ENCODE measurements around the gene GNAI3. TPM values are rescaled to one million over a fixed set of nuclear protein-coding genes. Genes with fewer than 3 reads are reported as not detected.
A peak's percentile ranks its signal among the peaks of the same experiment; 100 is the strongest.

The GNAI3 gene
- polyA plus RNA-seq, 1 experiment, result 14.8 TPM

DNA sequence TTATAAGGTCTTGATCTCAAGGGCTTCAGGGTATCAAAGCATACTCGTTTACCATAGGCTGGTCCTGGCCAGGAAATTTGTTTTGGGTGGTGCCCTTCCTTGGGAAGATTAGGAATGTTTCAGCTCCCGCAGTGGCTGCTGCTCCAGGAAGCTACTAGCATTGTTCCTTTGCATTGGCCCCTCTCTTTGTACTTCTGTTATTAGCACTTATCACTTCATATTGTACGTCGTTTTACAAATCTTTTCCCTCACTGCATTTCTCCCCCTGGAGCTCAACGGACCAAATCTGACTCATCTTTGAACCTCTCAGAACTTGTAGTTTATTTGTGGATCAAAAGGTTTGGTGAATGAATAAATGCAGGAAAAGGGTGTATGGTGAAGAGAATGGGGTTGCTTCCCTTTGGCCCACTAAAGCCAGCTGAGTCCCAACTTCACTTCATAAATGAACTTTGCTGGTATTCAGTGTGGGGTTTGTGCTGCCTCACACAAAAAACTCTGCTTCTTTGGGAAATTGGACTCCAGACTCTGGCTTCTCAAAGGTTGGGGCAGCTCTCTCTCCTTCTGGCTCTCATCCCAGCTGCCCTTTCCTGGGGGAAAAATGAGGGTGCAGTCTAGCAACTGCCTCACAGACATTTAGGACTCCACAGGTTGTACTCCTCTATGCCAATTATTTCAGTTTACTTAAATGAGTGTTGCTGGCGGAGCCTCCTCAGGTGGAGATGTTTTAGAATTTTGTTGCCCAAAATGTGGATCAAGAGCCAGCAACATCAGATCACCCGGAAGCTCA, 65.1 kb downstream of the GNAI3 start:
- ChIA-PET CTCF (interaction anchor here (0.8 to 2.4 kb wide), 5 partner anchors 27 to 163 kb away, joined by 3 to 13 read pairs (median 4); no protein-coding TSS in a partner anchor), POLR2A (interaction anchor here (1.9 kb wide), 1 partner anchor 65 kb away, joined by 10 read pairs; the partner anchor contains the start of gene GNAI3)
- no peaks in the 10 kb centered on the region for H3K27me3 ChIP-seq (ENCODE audit: control insufficient read depth, insufficient read depth, low read length)
- DNase-seq (ENCODE audit: low read depth, low spot score), result no peak
- no peak overlapping the region for H3K4me3 ChIP-seq (ENCODE audit: low read depth, low read length)
- H3K27ac ChIP-seq (ENCODE audit: low read depth, low read length), result peak overlapping the region; percentile 47
- TF ChIP-seq, protein P1, sequence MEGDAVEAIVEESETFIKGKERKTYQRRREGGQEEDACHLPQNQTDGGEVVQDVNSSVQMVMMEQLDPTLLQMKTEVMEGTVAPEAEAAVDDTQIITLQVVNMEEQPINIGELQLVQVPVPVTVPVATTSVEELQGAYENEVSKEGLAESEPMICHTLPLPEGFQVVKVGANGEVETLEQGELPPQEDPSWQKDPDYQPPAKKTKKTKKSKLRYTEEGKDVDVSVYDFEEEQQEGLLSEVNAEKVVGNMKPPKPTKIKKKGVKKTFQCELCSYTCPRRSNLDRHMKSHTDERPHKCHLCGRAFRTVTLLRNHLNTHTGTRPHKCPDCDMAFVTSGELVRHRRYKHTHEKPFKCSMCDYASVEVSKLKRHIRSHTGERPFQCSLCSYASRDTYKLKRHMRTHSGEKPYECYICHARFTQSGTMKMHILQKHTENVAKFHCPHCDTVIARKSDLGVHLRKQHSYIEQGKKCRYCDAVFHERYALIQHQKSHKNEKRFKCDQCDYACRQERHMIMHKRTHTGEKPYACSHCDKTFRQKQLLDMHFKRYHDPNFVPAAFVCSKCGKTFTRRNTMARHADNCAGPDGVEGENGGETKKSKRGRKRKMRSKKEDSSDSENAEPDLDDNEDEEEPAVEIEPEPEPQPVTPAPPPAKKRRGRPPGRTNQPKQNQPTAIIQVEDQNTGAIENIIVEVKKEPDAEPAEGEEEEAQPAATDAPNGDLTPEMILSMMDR (IDR thresholded peaks at IDR 0.05; ENCODE audit: low read depth, low read length), result no peak
- H3K9me3 ChIP-seq (ENCODE audit: control insufficient read depth, insufficient read depth, low read length), result no peaks in the 10 kb centered on the region

GRCh38 chr1:109615879-109616278, 67.5 kb downstream of the GNAI3 start:
- no peak overlapping the region for H3K27ac ChIP-seq (ENCODE audit: low read depth, low read length)
- H3K9me3 ChIP-seq (ENCODE audit: control insufficient read depth, insufficient read depth, low read length), result no peaks in the 10 kb centered on the region; the same call in 1 of the 2 replicates
- no peak overlapping the region for H3K4me3 ChIP-seq (ENCODE audit: low read depth, low read length)
- DNase-seq (ENCODE audit: low read depth, low spot score), result no peak
- no peaks in the 10 kb centered on the region for H3K27me3 ChIP-seq (ENCODE audit: control insufficient read depth, insufficient read depth, low read length)
- POLR2A ChIA-PET, result interaction anchor here (2.7 kb wide), 1 partner anchor 67 kb away, joined by 19 read pairs; the partner anchor contains the start of gene GNAI3
- CTCF ChIA-PET, result interaction anchor here (2.7 kb wide), 1 partner anchor 24 kb away, joined by 12 read pairs; no protein-coding TSS in a partner anchor
- TF ChIP-seq, protein P1 (IDR thresholded peaks at IDR 0.05; ENCODE audit: low read depth, low read length), result no peak

GRCh38 chr1:109616391-109616790, 68.0 kb downstream of the GNAI3 start:
- ChIA-PET POLR2A (interaction anchor here (2.7 kb wide), 1 partner anchor 68 kb away, joined by 19 read pairs; the partner anchor contains the start of gene GNAI3), CTCF (interaction anchor here (0.9 to 2.7 kb wide), 4 partner anchors 15 to 368 kb away, joined by 3 to 12 read pairs (median 4); partner anchors contain the start of gene AHCYL1)
- DNase-seq (ENCODE audit: low read depth, low spot score), result no peak
- Histone ChIP-seq H3K27me3 (ENCODE audit: control insufficient read depth, insufficient read depth, low read length) (no peaks in the 10 kb centered on the region), H3K27ac (ENCODE audit: low read depth, low read length) (no peak overlapping the region), H3K4me3 (ENCODE audit: low read depth, low read length) (no peak overlapping the region), H3K9me3 (ENCODE audit: control insufficient read depth, insufficient read depth, low read length) (no peaks in the 10 kb centered on the region; the same call in 1 of the 2 replicates)
- TF ChIP-seq, protein P1 (IDR thresholded peaks at IDR 0.05; ENCODE audit: low read depth, low read length), result no peak

DNA sequence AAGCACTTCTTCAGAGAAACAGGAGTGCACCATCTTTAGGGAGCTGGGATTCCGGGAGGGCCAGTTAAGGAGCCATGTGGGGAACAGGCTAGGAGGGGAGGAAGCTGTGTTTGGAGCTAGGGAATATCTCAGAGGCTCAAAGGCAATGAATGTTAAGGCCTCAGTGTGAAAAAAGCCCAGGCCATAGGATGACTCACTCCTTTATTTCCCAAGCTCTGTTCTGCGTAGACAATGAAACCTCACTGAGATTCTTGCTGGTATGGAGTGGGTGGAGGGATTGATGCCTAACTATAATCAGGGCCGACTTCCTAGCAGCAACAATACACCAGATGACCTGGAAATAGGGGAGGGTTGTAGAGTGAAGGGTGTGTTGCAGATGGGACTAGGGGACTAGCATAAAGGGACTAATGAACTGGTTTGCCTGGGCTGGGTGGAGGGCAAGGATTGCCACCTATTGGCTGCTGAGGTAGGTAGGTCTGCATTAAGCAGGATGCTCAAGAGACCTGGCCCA, 68.9 kb downstream of the GNAI3 start:
- Histone ChIP-seq H3K9me3 (ENCODE audit: control insufficient read depth, insufficient read depth, low read length) (no peaks in the 10 kb centered on the region; the same call in 1 of the 2 replicates), H3K27ac (ENCODE audit: low read depth, low read length) (peak overlapping the region; percentile 90), H3K4me3 (ENCODE audit: low read depth, low read length) (no peak overlapping the region), H3K27me3 (ENCODE audit: control insufficient read depth, insufficient read depth, low read length) (no peaks in the 10 kb centered on the region)
- peak; percentile 81 for DNase-seq (ENCODE audit: low read depth, low spot score)
- ChIA-PET POLR2A (interaction anchor here (0.6 to 2.7 kb wide), 3 partner anchors 22 to 69 kb away, joined by 3 to 19 read pairs (median 5); partner anchors contain the start of gene GNAI3), CTCF (interaction anchor here (0.9 to 2.7 kb wide), 5 partner anchors 15 to 367 kb away, joined by 3 to 12 read pairs (median 4); partner anchors contain the start of gene AHCYL1)
- TF ChIP-seq, protein P1 (IDR thresholded peaks at IDR 0.05; ENCODE audit: low read depth, low read length), result no peak
